MCF 10A (cell line): ENCODE measurements around the gene DIP2A. TPM values are rescaled to one million over a fixed set of nuclear protein-coding genes. Genes with fewer than 3 reads are reported as not detected.
A peak's percentile ranks its signal among the peaks of the same experiment; 100 is the strongest.
"Not testable (repeated sequence)": the region's sequence is repeated elsewhere in the genome, so short reads cannot be mapped to it uniquely, and the experiment has no call there.

ENCODE experiments used
- BruUV-seq: library from RNA; stranded (reverse); fragments of 400-500 nt; replicated peaks from 2 replicates; lab custom pipeline; 2021; lab: Mats Ljungman, UMichigan
- CTCF ChIA-PET: fragments of 300-600 bp; sonication (Branson Sonifier 250); formaldehyde crosslinking; extraction: SDS; loops from one replicate; lab custom pipeline; 2021; ENCODE audit warnings: antibody characterized with exemption, inconsistent platforms; lab: Yijun Ruan, JAX
- POLR2A ChIA-PET: fragments of 300-600, 350-650 bp; sonication (Branson Sonifier 250); formaldehyde crosslinking; extraction: SDS; loops from one replicate; lab custom pipeline; 2020; ENCODE audit warnings: antibody characterized with exemption, inconsistent platforms; lab: Yijun Ruan, JAX
- DNase-seq: peaks from one replicate; pipeline ENCODE4 v3.0.0-alpha.2; 2018; ENCODE audit not compliant: unreplicated experiment
- H3K27ac Mint-ChIP-seq: one replicate; pipeline ENCODE4 v1.8.0; 2022; ENCODE audit warnings: mild to moderate bottlenecking, low read depth, mixed read lengths; ENCODE audit not compliant: unreplicated experiment
- H3K27me3 Mint-ChIP-seq: one replicate; pipeline ENCODE4 v1.8.0; 2022; ENCODE audit warnings: mixed read lengths; ENCODE audit not compliant: insufficient read depth, unreplicated experiment
- H3K36me3 Mint-ChIP-seq: one replicate; pipeline ENCODE4 v1.8.0; 2022; ENCODE audit warnings: mild to moderate bottlenecking, moderate library complexity, mixed read lengths; ENCODE audit not compliant: insufficient read depth, unreplicated experiment
- H3K4me1 Mint-ChIP-seq: one replicate; pipeline ENCODE4 v1.8.0; 2022; ENCODE audit warnings: mixed read lengths; ENCODE audit not compliant: insufficient read depth, unreplicated experiment
- H3K4me3 Mint-ChIP-seq: one replicate; pipeline ENCODE4 v1.8.0; 2022; ENCODE audit warnings: mild to moderate bottlenecking, moderate library complexity, mixed read lengths; ENCODE audit not compliant: unreplicated experiment
- H3K9me3 Mint-ChIP-seq: one replicate; pipeline ENCODE4 v1.8.0; 2022; ENCODE audit warnings: mixed read lengths; ENCODE audit not compliant: unreplicated experiment
- CTCF ChIP-seq: fragments of 200-600 bp; IDR thresholded peaks from one replicate; pipeline ENCODE4 v1.8.0; 2022; ENCODE audit warnings: antibody characterized with exemption, mild to moderate bottlenecking; ENCODE audit not compliant: unreplicated experiment
- intact Hi-C: fragments of 100-400 bp; cut with micrococcal nuclease; formaldehyde crosslinking; loops from 2 replicates; pipeline ENCODE4 v1.14.1; 2022
- total RNA-seq: library from RNA; stranded (reverse); gene quantifications from 2 replicates; pipeline ENCODE4 v1.2.3, GENCODE V29; 2022

DIP2A gene
- total RNA-seq, 1 experiment from 2014 or later, result 39.6 TPM

GRCh38 chr21:46429754-46430681 lies 28.7 kb upstream of the DIP2A start:
- Mint-ChIP-seq H3K27ac (no peak overlapping the region), H3K36me3 (peaks cover 51% of the 10 kb centered on the region), H3K9me3 (no peaks in the 10 kb centered on the region), H3K4me1 (no peaks in the 10 kb centered on the region), H3K4me3 (no peak overlapping the region), H3K27me3 (no peaks in the 10 kb centered on the region)
- no TSS peak for BruUV-seq
- ChIA-PET CTCF (interaction anchor here (0.6 kb wide), 1 partner anchor 33 kb away, joined by 4 read pairs; no protein-coding TSS in a partner anchor), POLR2A (no interaction called here)
- DNase-seq, result no peak
- no peak for TF ChIP-seq CTCF
- intact Hi-C loops, result no loop called here

GRCh38 chr21:46431448-46431847 lies 27.2 kb upstream of the DIP2A start:
- no peak for DNase-seq
- Mint-ChIP-seq H3K4me1 (no peaks in the 10 kb centered on the region), H3K27ac (no peak overlapping the region), H3K27me3 (no peaks in the 10 kb centered on the region), H3K4me3 (no peak overlapping the region), H3K36me3 (peaks cover 52% of the 10 kb centered on the region), H3K9me3 (no peaks in the 10 kb centered on the region)
- POLR2A ChIA-PET, result interaction anchor here (0.6 kb wide), 1 partner anchor 200 kb away, joined by 3 read pairs; no protein-coding TSS in a partner anchor
- CTCF ChIA-PET, result interaction anchor here (0.6 kb wide), 1 partner anchor 34 kb away, joined by 3 read pairs; no protein-coding TSS in a partner anchor
- TF ChIP-seq CTCF, result no peak
- BruUV-seq, result TSS peak; percentile 44
- intact Hi-C loops, result no loop called here

- Mint-ChIP-seq H3K9me3 (no peaks in the 10 kb centered on the region), H3K36me3 (peaks cover 51% of the 10 kb centered on the region), H3K27ac (no peak overlapping the region), H3K27me3 (no peaks in the 10 kb centered on the region), H3K4me1 (no peaks in the 10 kb centered on the region), H3K4me3 (no peak overlapping the region)
- TF ChIP-seq CTCF, result no peak
- no TSS peak for BruUV-seq
- DNase-seq, result no peak
- CTCF ChIA-PET, result interaction anchor here (0.6 to 0.7 kb wide), 2 partner anchors 13 to 33 kb away, joined by 3 read pairs; no protein-coding TSS in a partner anchor
- POLR2A ChIA-PET, result interaction anchor here (0.6 kb wide), 1 partner anchor 200 kb away, joined by 3 read pairs; no protein-coding TSS in a partner anchor
- intact Hi-C loops, result no loop called here
Measured at GRCh38 chr21:46431884-46432488, 26.7 kb upstream of the DIP2A start.

- H3K27ac Mint-ChIP-seq, BruUV-seq, H3K4me1 Mint-ChIP-seq, intact Hi-C loops, DNase-seq, H3K9me3 Mint-ChIP-seq, H3K4me3 Mint-ChIP-seq, H3K27me3 Mint-ChIP-seq: not testable (repeated sequence)
- ChIA-PET POLR2A (interaction anchor here (0.7 kb wide), 1 partner anchor 13 kb away, joined by 3 read pairs; no protein-coding TSS in a partner anchor), CTCF (interaction anchor here (0.6 kb wide), 1 partner anchor 1293 kb away, joined by 4 read pairs; no protein-coding TSS in a partner anchor)
- peaks cover 59% of the 10 kb centered on the region for H3K36me3 Mint-ChIP-seq
Measured at GRCh38 chr21:46433116-46433515, 25.6 kb upstream of the DIP2A start.
